Stimulated activated CD4-positive, alpha-beta T cell treated with anti-CD3 and anti-CD28 coated beads, Interleukin-15, amount 100 ng/mL, for 1 hour (primary cell): Measurements from ENCODE around the gene EEF1A1.
"Not testable (repeated sequence)": the region's sequence is repeated elsewhere in the genome, so short reads cannot be mapped to it uniquely, and the experiment has no call there.

Source experiments
- DNase-seq, 2 donors: peaks; one replicate each; pipeline ENCODE4 v3.0.0-alpha.2; 2020; ENCODE audit warnings: low read depth in 1 of 2, low spot score in 1 of 2

Gene EEF1A1

GRCh38 chr6:73538116-73538779 is 17.4 kb upstream of the EEF1A1 start:
- no peak for DNase-seq

GRCh38 chr6:73537677-73538076 is 16.8 kb upstream of the EEF1A1 start:
- no peak for DNase-seq

- no peak for DNase-seq
Measured at GRCh38 chr6:73534628-73535027, 13.8 kb upstream of the EEF1A1 start.

GRCh38 chr6:73532293-73532692 is 11.5 kb upstream of the EEF1A1 start:
- DNase-seq, result no peak

- DNase-seq, result no peak
Measured at GRCh38 chr6:73528897-73529296, 8.1 kb upstream of the EEF1A1 start.

- DNase-seq, result no peak
Measured at GRCh38 chr6:73525546-73526330, 4.9 kb upstream of the EEF1A1 start.

GRCh38 chr6:73523434-73524123 is 2.7 kb upstream of the EEF1A1 start:
- DNase-seq, result peak; percentile 62 to 72

GRCh38 chr6:73521351-73521985 is 636 bp upstream of the EEF1A1 start:
- DNase-seq, result peak in 1 of 2 donors; percentile 64

GRCh38 chr6:73519926-73520687 is 725 bp downstream of the EEF1A1 start:
- peak; percentile 61 to 73 for DNase-seq

- not testable (repeated sequence) for DNase-seq
Measured at GRCh38 chr6:73518982-73519881, 1.6 kb downstream of the EEF1A1 start.

- DNase-seq, result not testable (repeated sequence)
Measured at GRCh38 chr6:73518100-73518981, 2.5 kb downstream of the EEF1A1 start.

- DNase-seq, result no peak
Measured at GRCh38 chr6:73516514-73517489, 4.0 kb downstream of the EEF1A1 start.

GRCh38 chr6:73515204-73515655 is 5.6 kb downstream of the EEF1A1 start:
- DNase-seq, result no peak

GRCh38 chr6:73514746-73515110 is 6.1 kb downstream of the EEF1A1 start:
- DNase-seq, result no peak

GRCh38 chr6:73513496-73513854 is 7.4 kb downstream of the EEF1A1 start:
- DNase-seq, result no peak

GRCh38 chr6:73511796-73512195 is 9.0 kb downstream of the EEF1A1 start:
- no peak for DNase-seq

GRCh38 chr6:73509851-73510250 is 11.0 kb downstream of the EEF1A1 start:
- no peak for DNase-seq

GRCh38 chr6:73508776-73509175 is 12.1 kb downstream of the EEF1A1 start:
- no peak for DNase-seq
